HG03025 (cell line): ENCODE data around the gene TRPM3.

ENCODE experiments used
- ATAC-seq: cut with Tn5 transposase; IDR thresholded peaks from one replicate; pipeline ENCODE4 v1.9.1; 2021; ENCODE audit warnings: mild to moderate bottlenecking, moderate library complexity; ENCODE audit not compliant: unreplicated experiment, low FRiP score

The TRPM3 gene

GRCh38 chr9:70852711-70853240, 268.6 kb downstream of the TRPM3 start:
- ATAC-seq = no peak

- no peak for ATAC-seq
These were observed 281.2 kb downstream of the TRPM3 start for GRCh38 chr9:70840266-70840665.

- ATAC-seq = no peak
These were observed 286.1 kb downstream of the TRPM3 start for GRCh38 chr9:70835323-70835722.

- no peak for ATAC-seq
These were observed 288.9 kb downstream of the TRPM3 start for GRCh38 chr9:70832492-70832891.

GRCh38 chr9:70830618-70831017, 290.8 kb downstream of the TRPM3 start:
- ATAC-seq = no peak

GRCh38 chr9:70829591-70830265, 291.7 kb downstream of the TRPM3 start:
- ATAC-seq = no peak

GRCh38 chr9:70826562-70826961, 294.9 kb downstream of the TRPM3 start:
- no peak for ATAC-seq

- ATAC-seq = no peak
These were observed 298.1 kb downstream of the TRPM3 start for GRCh38 chr9:70823284-70823683.

GRCh38 chr9:70817311-70817710, 304.1 kb downstream of the TRPM3 start:
- ATAC-seq = no peak

- no peak for ATAC-seq
These were observed 304.5 kb downstream of the TRPM3 start for GRCh38 chr9:70816891-70817290.

GRCh38 chr9:70816316-70816715, 305.1 kb downstream of the TRPM3 start:
- no peak for ATAC-seq

- no peak for ATAC-seq
These were observed 306.8 kb downstream of the TRPM3 start for GRCh38 chr9:70814597-70814996.

- no peak for ATAC-seq
These were observed 308.3 kb downstream of the TRPM3 start for GRCh38 chr9:70813141-70813540.

GRCh38 chr9:70811638-70812037, 309.8 kb downstream of the TRPM3 start:
- no peak for ATAC-seq

GRCh38 chr9:70806875-70807274, 314.5 kb downstream of the TRPM3 start:
- ATAC-seq = no peak

- ATAC-seq = no peak
These were observed 315.5 kb downstream of the TRPM3 start for GRCh38 chr9:70805949-70806348.

- no peak for ATAC-seq
These were observed 318.5 kb downstream of the TRPM3 start for GRCh38 chr9:70802758-70803436.

GRCh38 chr9:70802206-70802605, 319.2 kb downstream of the TRPM3 start:
- no peak for ATAC-seq

GRCh38 chr9:70801181-70801829, 320.1 kb downstream of the TRPM3 start:
- ATAC-seq = no peak

GRCh38 chr9:70798018-70798417, 323.4 kb downstream of the TRPM3 start:
- no peak for ATAC-seq

- no peak for ATAC-seq
These were observed 325.6 kb downstream of the TRPM3 start for GRCh38 chr9:70795841-70796240.

GRCh38 chr9:70792796-70793195, 328.6 kb downstream of the TRPM3 start:
- no peak for ATAC-seq
